Measurements from ENCODE around the gene HMGXB4. TPM values are rescaled to one million over a fixed set of nuclear protein-coding genes. Genes with fewer than 3 reads are reported as not detected.

The HMGXB4 gene
- total and polyA plus RNA-seq, 2 experiments from 2014 or later = 34.7 to 64.9 TPM

GRCh38 chr22:35307892-35308291 is 50.6 kb downstream of the HMGXB4 start (continued):
- TF ChIP-seq, protein P1, sequence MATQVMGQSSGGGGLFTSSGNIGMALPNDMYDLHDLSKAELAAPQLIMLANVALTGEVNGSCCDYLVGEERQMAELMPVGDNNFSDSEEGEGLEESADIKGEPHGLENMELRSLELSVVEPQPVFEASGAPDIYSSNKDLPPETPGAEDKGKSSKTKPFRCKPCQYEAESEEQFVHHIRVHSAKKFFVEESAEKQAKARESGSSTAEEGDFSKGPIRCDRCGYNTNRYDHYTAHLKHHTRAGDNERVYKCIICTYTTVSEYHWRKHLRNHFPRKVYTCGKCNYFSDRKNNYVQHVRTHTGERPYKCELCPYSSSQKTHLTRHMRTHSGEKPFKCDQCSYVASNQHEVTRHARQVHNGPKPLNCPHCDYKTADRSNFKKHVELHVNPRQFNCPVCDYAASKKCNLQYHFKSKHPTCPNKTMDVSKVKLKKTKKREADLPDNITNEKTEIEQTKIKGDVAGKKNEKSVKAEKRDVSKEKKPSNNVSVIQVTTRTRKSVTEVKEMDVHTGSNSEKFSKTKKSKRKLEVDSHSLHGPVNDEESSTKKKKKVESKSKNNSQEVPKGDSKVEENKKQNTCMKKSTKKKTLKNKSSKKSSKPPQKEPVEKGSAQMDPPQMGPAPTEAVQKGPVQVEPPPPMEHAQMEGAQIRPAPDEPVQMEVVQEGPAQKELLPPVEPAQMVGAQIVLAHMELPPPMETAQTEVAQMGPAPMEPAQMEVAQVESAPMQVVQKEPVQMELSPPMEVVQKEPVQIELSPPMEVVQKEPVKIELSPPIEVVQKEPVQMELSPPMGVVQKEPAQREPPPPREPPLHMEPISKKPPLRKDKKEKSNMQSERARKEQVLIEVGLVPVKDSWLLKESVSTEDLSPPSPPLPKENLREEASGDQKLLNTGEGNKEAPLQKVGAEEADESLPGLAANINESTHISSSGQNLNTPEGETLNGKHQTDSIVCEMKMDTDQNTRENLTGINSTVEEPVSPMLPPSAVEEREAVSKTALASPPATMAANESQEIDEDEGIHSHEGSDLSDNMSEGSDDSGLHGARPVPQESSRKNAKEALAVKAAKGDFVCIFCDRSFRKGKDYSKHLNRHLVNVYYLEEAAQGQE (IDR thresholded peaks at IDR 0.05; ENCODE audit: unreplicated experiment) = no peak
- no peak for TF ChIP-seq CTCF (conservative IDR thresholded peaks at IDR 0.05; ENCODE audit: low read depth in 2 of 2)
- no peak for TF ChIP-seq ZNF114 (CRISPR knock-in tag; IDR thresholded peaks at IDR 0.05)
- no peak for TF ChIP-seq NANOG (IDR thresholded peaks at IDR 0.05; ENCODE audit: borderline replicate concordance)
- TF ChIP-seq POLR2AphosphoS5 (IDR thresholded peaks at IDR 0.05; ENCODE audit: low read depth) = no peak
- no peak for TF ChIP-seq JUNB (IDR thresholded peaks at IDR 0.05; ENCODE audit: unreplicated experiment)
- TF ChIP-seq EZH2phosphoT487 (IDR thresholded peaks at IDR 0.05; ENCODE audit: unreplicated experiment) = no peak
- TF ChIP-seq STAT1 (IDR thresholded peaks at IDR 0.05; ENCODE audit: unreplicated experiment) = no peak
- TF ChIP-seq EZH2 (IDR thresholded peaks at IDR 0.05; ENCODE audit: low read depth, unreplicated experiment) = no peak

- no peaks in the 10 kb centered on the region; the same call in 1 of the 2 replicates for H4K20me1 ChIP-seq (replicated peaks; ENCODE audit: insufficient read depth)
- H3K27me3 Mint-ChIP-seq (ENCODE audit: insufficient read depth, low read depth, poor library complexity) = peaks cover 5% of the 10 kb centered on the region
- H3K9me3 Mint-ChIP-seq = no peaks in the 10 kb centered on the region; the same call in 2 of the 3 replicates
- no peaks in the 10 kb centered on the region for H3K36me3 ChIP-seq (ENCODE audit: insufficient read depth)
- H3F3A ChIP-seq (replicated peaks; ENCODE audit: low read depth) = 0 out of 2 replicates have a peak, but pooled peaks cover 2% of the 10 kb centered on the region
- H3K4me2 ChIP-seq = no peak overlapping the region
- H3K4me3 Mint-ChIP-seq = no peak overlapping the region
- ATAC-seq (no peak), DNase-seq (ENCODE audit: low spot score) (no peak)
- no peak overlapping the region for H3K27ac ChIP-seq (ENCODE audit: low read depth)
- peaks cover 28% of the 10 kb centered on the region for H3K4me1 Mint-ChIP-seq
- no peak overlapping the region for H2AFZ ChIP-seq
- H3K27me3 ChIP-seq (ENCODE audit: insufficient read depth) = no peaks in the 10 kb centered on the region
- peaks cover 3% of the 10 kb centered on the region for H3K79me2 ChIP-seq (replicated peaks; ENCODE audit: insufficient read depth)
- no peaks in the 10 kb centered on the region for H3K9me2 ChIP-seq (ENCODE audit: insufficient read depth)
- H3K4me3 ChIP-seq = no peak overlapping the region
- H3K27ac Mint-ChIP-seq = no peak overlapping the region
- peaks cover 4% of the 10 kb centered on the region; the same call in 1 of the 2 replicates for H3K4me1 ChIP-seq (ENCODE audit: insufficient read depth)
- no peaks in the 10 kb centered on the region for H3K36me3 Mint-ChIP-seq (ENCODE audit: low read depth)
- no peak for TF ChIP-seq ZNF462 (CRISPR knock-in tag; IDR thresholded peaks at IDR 0.05)
- TF ChIP-seq, protein P1 (IDR thresholded peaks at IDR 0.05; ENCODE audit: unreplicated experiment) = no peak
These were observed 51.3 kb downstream of the HMGXB4 start for GRCh38 chr22:35308480-35309021.
